ENCODE measurements around the gene PVALEF.

PVALEF gene

GRCh38 chr17:81125573-81126081 is 39.7 kb upstream of the PVALEF start:
- H3K4me1 Mint-ChIP-seq (ENCODE audit: low read depth) = no peaks in the 10 kb centered on the region
- H3K27me3 Mint-ChIP-seq = no peaks in the 10 kb centered on the region
- H3K27ac Mint-ChIP-seq = no peak overlapping the region
- no peaks in the 10 kb centered on the region for H3K9me3 Mint-ChIP-seq (ENCODE audit: low read depth)
- no peak overlapping the region for H3K4me3 Mint-ChIP-seq
- H3K36me3 Mint-ChIP-seq = no peaks in the 10 kb centered on the region

DNA sequence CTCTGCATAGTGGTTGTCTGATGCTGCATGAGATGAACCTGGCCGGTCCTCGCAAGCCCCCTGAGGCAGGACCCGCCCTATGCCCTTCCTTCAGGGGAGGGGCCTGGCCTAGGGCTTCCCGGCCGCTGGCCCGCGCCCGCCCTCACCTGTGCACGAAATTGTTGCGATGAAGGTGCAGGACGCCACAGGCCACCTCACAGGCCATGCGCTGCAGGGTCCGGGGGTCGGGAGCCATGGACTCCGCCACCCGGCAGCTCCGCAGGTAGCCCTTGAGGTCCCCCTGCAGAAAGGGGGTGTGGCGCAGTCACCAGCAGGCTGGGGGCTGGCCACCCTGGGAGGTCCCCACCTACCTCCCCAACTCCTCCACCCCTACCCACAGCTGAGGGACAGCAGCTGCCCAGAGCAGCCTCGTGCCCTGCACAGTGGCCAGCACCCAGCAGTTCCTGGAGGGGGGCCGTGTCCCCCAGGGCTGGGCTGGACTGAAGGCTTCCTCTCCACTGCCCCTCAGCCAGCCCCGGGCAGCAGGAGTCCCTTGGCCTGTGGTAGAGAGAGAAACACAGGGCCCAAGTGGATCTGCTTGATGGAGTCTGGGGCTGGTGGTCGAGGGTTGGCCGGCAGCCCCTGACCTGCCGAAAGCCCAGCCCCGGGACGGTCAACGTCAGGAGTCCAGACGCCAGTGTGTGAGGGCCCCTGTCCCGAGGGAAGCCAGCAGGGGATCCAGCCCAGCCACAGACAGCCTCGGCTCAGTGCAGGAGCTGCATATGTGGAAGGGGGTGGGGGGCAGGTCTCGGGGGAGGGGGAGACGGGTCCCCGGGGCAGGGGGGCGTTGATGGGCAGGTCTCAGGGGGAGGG is 38.8 kb upstream of the PVALEF start:
- H3K27me3 Mint-ChIP-seq = no peaks in the 10 kb centered on the region
- H3K27ac Mint-ChIP-seq = no peak overlapping the region
- H3K9me3 Mint-ChIP-seq (ENCODE audit: low read depth) = no peaks in the 10 kb centered on the region
- H3K4me1 Mint-ChIP-seq (ENCODE audit: low read depth) = no peaks in the 10 kb centered on the region
- H3K36me3 Mint-ChIP-seq = no peaks in the 10 kb centered on the region
- no peak overlapping the region for H3K4me3 Mint-ChIP-seq

- Mint-ChIP-seq H3K4me3 (no peak overlapping the region), H3K4me1 (ENCODE audit: low read depth) (no peaks in the 10 kb centered on the region), H3K36me3 (no peaks in the 10 kb centered on the region), H3K27me3 (no peaks in the 10 kb centered on the region), H3K9me3 (ENCODE audit: low read depth) (no peaks in the 10 kb centered on the region), H3K27ac (no peak overlapping the region)
These were observed 38.2 kb upstream of the PVALEF start for GRCh38 chr17:81127133-81127455.

DNA sequence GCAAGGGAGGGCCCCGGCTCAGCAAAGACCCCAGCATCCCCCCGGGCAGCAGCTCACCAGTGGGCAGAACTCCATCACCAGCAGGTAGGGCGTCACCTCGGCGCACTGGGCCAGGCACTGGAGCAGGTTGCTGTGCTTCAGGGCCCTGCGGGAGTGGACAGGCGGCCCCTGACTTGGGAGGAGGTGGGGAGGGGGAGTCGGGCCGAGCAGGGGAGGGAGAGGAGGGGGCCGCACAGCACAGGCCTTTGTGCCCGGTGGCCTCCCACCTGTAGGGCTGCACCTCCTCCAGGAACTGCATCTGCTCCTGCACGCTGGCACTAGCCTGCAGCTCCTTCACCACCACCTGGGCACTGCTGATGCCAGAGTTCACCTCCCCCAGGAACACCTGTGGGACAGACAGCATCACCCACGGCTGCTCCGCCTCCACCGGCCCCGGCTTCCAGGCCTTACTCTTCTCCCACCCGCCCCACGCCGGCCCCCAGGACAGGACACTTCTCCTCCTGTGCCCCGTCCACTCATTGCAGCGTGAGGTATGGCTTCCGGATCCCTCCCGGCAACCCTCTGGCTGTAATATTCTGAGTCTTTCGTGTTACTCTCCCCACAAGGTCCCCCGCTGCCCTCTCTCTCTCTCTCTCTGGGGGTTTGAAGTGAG is 37.7 kb upstream of the PVALEF start:
- Mint-ChIP-seq H3K36me3 (no peaks in the 10 kb centered on the region), H3K9me3 (ENCODE audit: low read depth) (no peaks in the 10 kb centered on the region), H3K4me1 (ENCODE audit: low read depth) (no peaks in the 10 kb centered on the region), H3K4me3 (no peak overlapping the region), H3K27me3 (no peaks in the 10 kb centered on the region), H3K27ac (no peak overlapping the region)

GRCh38 chr17:81128338-81128737 is 37.0 kb upstream of the PVALEF start:
- Mint-ChIP-seq H3K36me3 (no peaks in the 10 kb centered on the region), H3K9me3 (ENCODE audit: low read depth) (no peaks in the 10 kb centered on the region), H3K4me3 (no peak overlapping the region), H3K4me1 (ENCODE audit: low read depth) (no peaks in the 10 kb centered on the region), H3K27ac (no peak overlapping the region), H3K27me3 (no peaks in the 10 kb centered on the region)

- H3K27me3 Mint-ChIP-seq = no peaks in the 10 kb centered on the region
- H3K36me3 Mint-ChIP-seq = no peaks in the 10 kb centered on the region
- H3K4me3 Mint-ChIP-seq = no peak overlapping the region
- no peaks in the 10 kb centered on the region for H3K4me1 Mint-ChIP-seq (ENCODE audit: low read depth)
- no peaks in the 10 kb centered on the region for H3K9me3 Mint-ChIP-seq (ENCODE audit: low read depth)
- no peak overlapping the region for H3K27ac Mint-ChIP-seq
These were observed 36.5 kb upstream of the PVALEF start for GRCh38 chr17:81128774-81129173.

DNA sequence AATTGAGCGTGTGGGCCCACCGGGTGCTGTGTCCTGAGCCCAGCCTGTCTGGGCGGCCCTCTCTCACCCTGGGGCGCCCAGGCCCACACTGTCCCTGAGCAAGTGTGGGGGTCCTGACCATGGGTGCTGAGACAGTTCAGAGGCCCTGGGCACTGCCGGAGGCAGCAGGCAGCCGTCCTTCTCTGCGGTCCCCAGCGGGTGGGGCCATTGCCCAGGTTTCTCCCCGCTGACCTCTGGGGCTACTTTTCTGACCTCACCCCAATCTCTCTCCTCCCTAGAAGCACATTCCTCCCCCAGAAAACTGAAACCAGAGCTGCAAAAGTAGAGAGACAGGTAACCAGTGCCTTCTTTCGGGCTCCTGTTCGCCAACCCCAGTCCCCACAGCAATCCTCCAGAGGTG is 36.0 kb upstream of the PVALEF start:
- Mint-ChIP-seq H3K4me1 (ENCODE audit: low read depth) (no peaks in the 10 kb centered on the region), H3K27me3 (no peaks in the 10 kb centered on the region), H3K4me3 (no peak overlapping the region), H3K27ac (no peak overlapping the region), H3K9me3 (ENCODE audit: low read depth) (no peaks in the 10 kb centered on the region), H3K36me3 (no peaks in the 10 kb centered on the region)

DNA sequence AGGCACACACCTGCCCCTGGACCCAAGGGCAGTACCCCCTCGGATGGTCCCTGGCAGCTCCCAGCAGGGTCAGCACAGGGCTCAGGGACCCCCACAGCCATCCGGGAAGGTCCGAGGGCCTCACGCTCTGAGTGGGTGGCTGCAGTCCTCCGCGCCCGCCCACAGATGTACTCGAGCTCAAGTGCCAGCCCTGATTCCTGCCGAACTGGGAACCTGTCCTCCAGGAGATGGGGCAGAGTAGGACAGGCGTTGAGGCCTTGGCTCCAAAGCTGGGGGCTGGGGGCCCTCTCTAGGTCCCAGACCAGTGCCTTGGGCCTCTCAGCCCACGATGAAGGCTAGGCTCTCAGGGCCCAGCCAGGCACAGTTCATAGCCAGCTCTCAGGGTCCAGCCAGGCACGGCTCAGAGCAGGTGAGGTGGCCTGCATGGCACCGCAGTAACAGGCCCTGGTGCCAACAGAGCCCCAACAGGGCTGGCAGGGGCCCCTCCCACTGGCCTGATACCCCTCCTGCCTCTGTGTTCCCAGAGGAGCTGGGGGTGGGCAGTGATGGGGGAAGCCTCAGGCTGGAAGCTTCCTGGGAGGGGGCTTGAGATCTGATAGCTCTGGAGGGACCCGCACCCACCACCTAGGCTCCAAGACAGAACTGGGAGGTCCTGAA is 35.5 kb upstream of the PVALEF start:
- Mint-ChIP-seq H3K4me1 (ENCODE audit: low read depth) (no peaks in the 10 kb centered on the region), H3K27me3 (no peaks in the 10 kb centered on the region), H3K27ac (no peak overlapping the region), H3K36me3 (no peaks in the 10 kb centered on the region), H3K9me3 (ENCODE audit: low read depth) (no peaks in the 10 kb centered on the region), H3K4me3 (no peak overlapping the region)

GRCh38 chr17:81130385-81131361 is 34.6 kb upstream of the PVALEF start:
- H3K4me1 Mint-ChIP-seq (ENCODE audit: low read depth) = no peaks in the 10 kb centered on the region

GRCh38 chr17:81131486-81132196 is 33.7 kb upstream of the PVALEF start:
- Mint-ChIP-seq H3K4me3 (no peak overlapping the region), H3K27me3 (no peaks in the 10 kb centered on the region), H3K36me3 (no peaks in the 10 kb centered on the region), H3K27ac (no peak overlapping the region), H3K9me3 (ENCODE audit: low read depth) (no peaks in the 10 kb centered on the region), H3K4me1 (ENCODE audit: low read depth) (no peaks in the 10 kb centered on the region)

More at GRCh38 chr17:81130385-81131361, 34.6 kb upstream of the PVALEF start:
- Mint-ChIP-seq H3K27ac (no peak overlapping the region), H3K4me3 (no peak overlapping the region), H3K36me3 (no peaks in the 10 kb centered on the region), H3K27me3 (no peaks in the 10 kb centered on the region), H3K9me3 (ENCODE audit: low read depth) (no peaks in the 10 kb centered on the region)

DNA sequence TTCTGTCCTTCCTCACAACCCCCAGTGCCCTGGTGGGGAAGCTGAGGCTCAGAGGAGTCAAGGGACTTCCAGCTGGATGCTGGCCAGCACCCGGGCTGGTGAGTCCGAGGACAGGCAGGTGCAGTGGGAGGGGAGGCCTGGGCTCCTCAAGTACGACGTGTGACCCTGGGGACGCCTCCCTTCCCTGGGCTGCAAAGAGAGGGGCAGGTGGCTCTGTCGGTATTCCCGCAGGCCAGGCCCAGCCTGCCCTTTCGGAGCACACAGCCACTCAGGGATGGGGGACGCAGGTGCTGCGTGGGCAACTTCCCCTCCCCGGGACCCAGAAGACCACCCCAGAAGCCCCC is 33.1 kb upstream of the PVALEF start:
- Mint-ChIP-seq H3K4me3 (no peak overlapping the region), H3K9me3 (ENCODE audit: low read depth) (no peaks in the 10 kb centered on the region), H3K27ac (no peak overlapping the region), H3K4me1 (ENCODE audit: low read depth) (no peaks in the 10 kb centered on the region), H3K27me3 (no peaks in the 10 kb centered on the region), H3K36me3 (no peaks in the 10 kb centered on the region)

- Mint-ChIP-seq H3K36me3 (no peaks in the 10 kb centered on the region), H3K27me3 (no peaks in the 10 kb centered on the region), H3K4me3 (no peak overlapping the region), H3K27ac (no peak overlapping the region), H3K4me1 (ENCODE audit: low read depth) (no peaks in the 10 kb centered on the region), H3K9me3 (ENCODE audit: low read depth) (no peaks in the 10 kb centered on the region)
These were observed 32.3 kb upstream of the PVALEF start for GRCh38 chr17:81132770-81133723.

DNA sequence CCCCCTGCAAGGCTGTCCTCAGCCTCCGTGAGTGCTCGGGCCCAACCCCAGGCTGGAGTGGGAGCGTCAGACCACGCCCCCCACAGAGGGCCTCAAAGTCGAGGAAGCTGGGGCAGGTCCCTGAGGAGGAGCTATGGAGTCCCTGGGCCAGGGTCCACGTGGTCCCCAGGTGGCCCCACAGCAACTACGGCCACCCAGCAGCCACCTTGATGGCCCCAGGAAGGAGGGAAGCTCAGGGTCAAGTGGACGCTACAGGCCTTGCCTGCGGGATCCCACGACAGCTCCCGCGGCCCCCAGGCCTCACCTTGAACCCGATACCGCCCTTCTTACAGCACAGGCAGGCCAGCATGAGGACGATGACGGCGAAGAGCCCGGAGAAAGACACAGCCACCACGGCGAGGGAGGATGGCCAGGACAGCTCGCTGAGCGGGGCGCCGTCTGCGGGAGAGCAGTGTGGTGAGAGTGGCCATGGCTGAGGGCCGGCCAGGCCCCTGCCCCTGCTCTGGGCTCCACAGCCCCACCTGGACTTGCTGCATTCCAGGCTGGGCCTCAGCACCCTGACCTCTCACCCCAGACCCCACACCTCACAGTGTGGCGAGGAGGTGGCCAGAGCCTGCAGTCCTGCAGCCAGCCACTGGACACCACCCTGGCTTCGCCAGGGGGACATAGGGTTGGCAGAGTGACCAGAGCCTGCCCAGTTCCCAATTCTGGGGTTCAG is 31.1 kb upstream of the PVALEF start:
- H3K36me3 Mint-ChIP-seq = no peaks in the 10 kb centered on the region
- H3K27me3 Mint-ChIP-seq = no peaks in the 10 kb centered on the region
- H3K4me3 Mint-ChIP-seq = no peak overlapping the region
- no peaks in the 10 kb centered on the region for H3K4me1 Mint-ChIP-seq (ENCODE audit: low read depth)
- H3K27ac Mint-ChIP-seq = no peak overlapping the region
- H3K9me3 Mint-ChIP-seq (ENCODE audit: low read depth) = no peaks in the 10 kb centered on the region
